Nephron (organoid): ENCODE measurements around the gene ALKBH4.

Experiments used
- H3K27ac Mint-ChIP-seq, 3 experiments: 2 replicates each; pipeline ENCODE4 v1.8.0; 2020; ENCODE audit warnings: mixed read lengths in 3 of 3, mild to moderate bottlenecking in 2 of 3, moderate library complexity in 1 of 3
- H3K27me3 Mint-ChIP-seq: 2 replicates; pipeline ENCODE4 v1.8.0; 2021; ENCODE audit warnings: low read depth, mild to moderate bottlenecking, moderate library complexity, mixed read lengths
- H3K36me3 Mint-ChIP-seq: 2 replicates; pipeline ENCODE4 v1.8.0; 2020; ENCODE audit warnings: low read depth, mixed read lengths
- H3K4me1 Mint-ChIP-seq: 2 replicates; pipeline ENCODE4 v1.8.0; 2020; ENCODE audit warnings: mixed read lengths
- H3K4me3 Mint-ChIP-seq, 3 experiments: 2 replicates each; pipeline ENCODE4 v1.8.0; 2020; ENCODE audit warnings: mild to moderate bottlenecking in 3 of 3, mixed read lengths in 3 of 3, moderate library complexity in 2 of 3
- H3K9me3 Mint-ChIP-seq: 2 replicates; pipeline ENCODE4 v1.8.0; 2020; ENCODE audit warnings: mixed read lengths
- TF ChIP-seq, protein P1 (sequence below), 3 experiments: fragments of 200-600 bp; sonication (generic); IDR thresholded peaks; one replicate each; pipeline ENCODE4 v1.5.0; 2021; ENCODE audit warnings: antibody characterized with exemption in 3 of 3; ENCODE audit not compliant: unreplicated experiment in 3 of 3

ALKBH4 gene

GRCh38 chr7:102468478-102469350, 4.1 kb upstream of the ALKBH4 start:
- H3K4me3 Mint-ChIP-seq = no peak overlapping the region
- H3K9me3 Mint-ChIP-seq = no peaks in the 10 kb centered on the region
- H3K27ac Mint-ChIP-seq = no peak overlapping the region
- peaks cover 11% of the 10 kb centered on the region for H3K36me3 Mint-ChIP-seq
- no peaks in the 10 kb centered on the region for H3K27me3 Mint-ChIP-seq
- TF ChIP-seq, protein P1, sequence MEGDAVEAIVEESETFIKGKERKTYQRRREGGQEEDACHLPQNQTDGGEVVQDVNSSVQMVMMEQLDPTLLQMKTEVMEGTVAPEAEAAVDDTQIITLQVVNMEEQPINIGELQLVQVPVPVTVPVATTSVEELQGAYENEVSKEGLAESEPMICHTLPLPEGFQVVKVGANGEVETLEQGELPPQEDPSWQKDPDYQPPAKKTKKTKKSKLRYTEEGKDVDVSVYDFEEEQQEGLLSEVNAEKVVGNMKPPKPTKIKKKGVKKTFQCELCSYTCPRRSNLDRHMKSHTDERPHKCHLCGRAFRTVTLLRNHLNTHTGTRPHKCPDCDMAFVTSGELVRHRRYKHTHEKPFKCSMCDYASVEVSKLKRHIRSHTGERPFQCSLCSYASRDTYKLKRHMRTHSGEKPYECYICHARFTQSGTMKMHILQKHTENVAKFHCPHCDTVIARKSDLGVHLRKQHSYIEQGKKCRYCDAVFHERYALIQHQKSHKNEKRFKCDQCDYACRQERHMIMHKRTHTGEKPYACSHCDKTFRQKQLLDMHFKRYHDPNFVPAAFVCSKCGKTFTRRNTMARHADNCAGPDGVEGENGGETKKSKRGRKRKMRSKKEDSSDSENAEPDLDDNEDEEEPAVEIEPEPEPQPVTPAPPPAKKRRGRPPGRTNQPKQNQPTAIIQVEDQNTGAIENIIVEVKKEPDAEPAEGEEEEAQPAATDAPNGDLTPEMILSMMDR (IDR thresholded peaks at IDR 0.05; ENCODE audit: unreplicated experiment in 3 of 3) = no peak
- H3K4me1 Mint-ChIP-seq = peaks cover 7% of the 10 kb centered on the region

DNA sequence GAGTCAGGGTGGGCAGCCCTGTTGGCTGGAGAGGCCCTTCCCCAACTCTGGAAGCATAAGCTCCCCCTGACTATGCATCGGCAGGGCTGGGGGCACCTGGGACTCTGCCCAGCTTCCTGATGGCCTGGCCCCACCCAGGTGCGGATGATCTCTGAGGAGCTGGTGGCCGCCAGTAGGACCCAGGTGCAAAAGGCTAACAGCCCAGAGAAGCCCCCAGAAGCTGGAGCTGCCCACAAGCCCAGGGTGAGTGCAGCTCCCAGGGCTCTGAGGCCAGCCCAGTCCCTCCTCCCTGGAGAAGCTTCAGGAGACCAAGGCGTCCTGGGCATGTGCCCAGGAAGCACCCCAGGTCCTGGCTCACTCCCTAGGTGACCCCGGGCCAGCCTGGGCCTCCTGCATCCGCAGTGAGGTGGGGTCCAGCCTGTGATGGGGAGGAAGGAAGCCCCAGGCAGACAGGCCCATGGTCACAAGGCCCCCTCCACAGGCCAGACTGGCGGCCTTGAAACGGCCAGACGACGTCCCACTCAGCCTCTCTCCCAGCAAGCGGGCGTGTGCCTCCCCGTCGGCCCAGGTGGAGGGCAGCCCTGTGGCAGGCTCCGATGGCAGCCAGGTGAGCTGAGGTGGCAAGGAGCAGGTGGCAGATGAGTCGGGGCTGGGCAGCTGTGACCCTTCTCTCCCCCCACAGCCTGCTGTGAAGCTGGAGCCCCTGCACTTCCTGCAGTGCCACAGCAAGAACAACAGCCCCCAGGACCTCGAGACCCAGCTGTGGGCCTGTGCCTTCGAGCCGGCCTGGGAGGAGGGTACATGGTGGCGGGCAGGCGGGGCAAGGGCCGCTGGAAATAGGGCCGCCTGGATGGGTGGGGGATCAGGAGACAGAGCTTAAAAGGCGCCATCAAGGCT, 3.2 kb upstream of the ALKBH4 start:
- TF ChIP-seq, protein P1 (IDR thresholded peaks at IDR 0.05; ENCODE audit: unreplicated experiment in 3 of 3) = no peak
- Mint-ChIP-seq H3K4me3 (peak overlapping the region in 2 of 3 experiments; percentile 99), H3K36me3 (peaks cover 11% of the 10 kb centered on the region), H3K27ac (no peak overlapping the region), H3K4me1 (peaks cover 9% of the 10 kb centered on the region), H3K9me3 (no peaks in the 10 kb centered on the region), H3K27me3 (no peaks in the 10 kb centered on the region)

DNA sequence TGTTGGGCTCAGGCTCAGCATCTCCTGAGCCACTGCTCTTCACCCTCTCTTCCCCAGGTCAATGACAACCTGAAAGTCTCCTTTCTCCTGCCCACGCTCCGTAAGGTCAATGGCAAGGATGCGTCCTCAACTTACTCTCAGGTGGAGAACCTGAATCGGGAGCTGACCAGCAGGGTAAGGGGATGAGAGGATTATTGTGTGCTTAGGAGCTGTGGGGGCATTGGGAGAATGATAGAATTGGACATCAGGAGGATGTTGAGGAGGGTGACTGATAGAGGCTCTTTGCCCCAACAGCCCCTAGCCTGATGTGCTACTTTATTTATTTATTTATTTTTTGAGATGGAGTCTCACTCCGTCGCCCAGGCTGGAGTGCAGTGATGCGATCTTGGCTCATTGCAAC, 1.4 kb upstream of the ALKBH4 start:
- H3K27ac Mint-ChIP-seq = no peak overlapping the region
- peak overlapping the region; percentile 98 to 99 (median 99) for H3K4me3 Mint-ChIP-seq
- peaks cover 13% of the 10 kb centered on the region for H3K36me3 Mint-ChIP-seq
- H3K27me3 Mint-ChIP-seq = no peaks in the 10 kb centered on the region
- peaks cover 9% of the 10 kb centered on the region for H3K4me1 Mint-ChIP-seq
- H3K9me3 Mint-ChIP-seq = no peaks in the 10 kb centered on the region
- TF ChIP-seq, protein P1 (IDR thresholded peaks at IDR 0.05; ENCODE audit: unreplicated experiment in 3 of 3) = no peak

- Mint-ChIP-seq H3K4me1 (peaks cover 9% of the 10 kb centered on the region), H3K36me3 (peaks cover 11% of the 10 kb centered on the region), H3K9me3 (no peaks in the 10 kb centered on the region), H3K4me3 (peak overlapping the region; percentile 98 to 99 (median 99)), H3K27me3 (no peaks in the 10 kb centered on the region), H3K27ac (peak overlapping the region; percentile 64 to 93 (median 82))
- TF ChIP-seq, protein P1 (IDR thresholded peaks at IDR 0.05; ENCODE audit: unreplicated experiment in 3 of 3) = no peak
These were observed 654 bp downstream of the ALKBH4 start for GRCh38 chr7:102463841-102464576.

- Mint-ChIP-seq H3K36me3 (peaks cover 23% of the 10 kb centered on the region), H3K4me3 (peak overlapping the region in 1 of 3 experiments; percentile 32), H3K4me1 (peaks cover 9% of the 10 kb centered on the region), H3K27ac (no peak overlapping the region), H3K27me3 (no peaks in the 10 kb centered on the region), H3K9me3 (no peaks in the 10 kb centered on the region)
- TF ChIP-seq, protein P1 (IDR thresholded peaks at IDR 0.05; ENCODE audit: unreplicated experiment in 3 of 3) = no peak
These were observed 4.2 kb downstream of the ALKBH4 start for GRCh38 chr7:102460467-102460866.
